Loucy (cell line): ENCODE measurements around the gene WASHC3.

Experiments used
- H2AFZ ChIP-seq: fragments of 200-600 bp; sonication (generic); 2 replicates; pipeline ENCODE4 v1.6.0; 2016; ENCODE audit warnings: antibody characterized with exemption, mild to moderate bottlenecking, low read length, moderate library complexity
- H3F3A ChIP-seq: fragments of 200-600 bp; 2 replicates; pipeline ENCODE4 v1.6.0; 2016; ENCODE audit warnings: antibody characterized with exemption, low read depth, mild to moderate bottlenecking
- H3K27me3 ChIP-seq: fragments of 200-600 bp; sonication (generic); 2 replicates; pipeline ENCODE4 v1.6.1; 2014; ENCODE audit warnings: low read length, mild to moderate bottlenecking; ENCODE audit not compliant: insufficient read depth, poor library complexity, severe bottlenecking
- H3K36me3 ChIP-seq: fragments of 200-600 bp; sonication (generic); 2 replicates; pipeline ENCODE4 v1.6.1; 2016; ENCODE audit warnings: low read length; ENCODE audit not compliant: insufficient read depth
- H3K4me1 ChIP-seq: fragments of 200-600 bp; sonication (generic); 2 replicates; pipeline ENCODE4 v1.5.1; 2014; ENCODE audit warnings: low read length, mild to moderate bottlenecking; ENCODE audit not compliant: insufficient read depth, poor library complexity, severe bottlenecking
- H3K4me2 ChIP-seq: fragments of 200-600 bp; sonication (generic); 2 replicates; pipeline ENCODE4 v1.6.0; 2014; ENCODE audit warnings: antibody characterized with exemption, low read length, low read depth, mild to moderate bottlenecking; ENCODE audit not compliant: poor library complexity, severe bottlenecking
- H3K4me3 ChIP-seq: fragments of 200-600 bp; sonication (generic); 2 replicates; pipeline ENCODE4 v1.5.1; 2014; ENCODE audit warnings: low read length, mild to moderate bottlenecking, mixed read lengths; ENCODE audit not compliant: poor library complexity, severe bottlenecking
- H3K79me2 ChIP-seq: fragments of 200-600 bp; sonication (generic); 2 replicates; pipeline ENCODE4 v1.6.1; 2014; ENCODE audit warnings: low read length; ENCODE audit not compliant: insufficient read depth
- H3K9ac ChIP-seq: fragments of 200-600 bp; sonication (generic); 2 replicates; pipeline ENCODE4 v1.6.0; 2014; ENCODE audit warnings: mild to moderate bottlenecking, low read depth, low read length, moderate library complexity; ENCODE audit not compliant: poor library complexity, severe bottlenecking
- H3K9me2 ChIP-seq: fragments of 200-600 bp; sonication (generic); replicated peaks from 2 replicates; pipeline ENCODE4 v1.6.1; 2016; ENCODE audit warnings: low read depth, low read length, mixed read lengths
- H3K9me3 ChIP-seq: fragments of 200-600 bp; sonication (generic); 2 replicates; pipeline ENCODE4 v1.6.1; 2014; ENCODE audit warnings: mild to moderate bottlenecking, antibody characterized with exemption, low read length, low read depth; ENCODE audit not compliant: insufficient read depth
- H4K20me1 ChIP-seq: fragments of 200-600 bp; sonication (generic); 2 replicates; pipeline ENCODE4 v1.6.0; 2014; ENCODE audit warnings: antibody characterized with exemption, low read length, mild to moderate bottlenecking; ENCODE audit not compliant: insufficient read depth, poor library complexity, severe bottlenecking
- CTCF ChIP-seq: fragments of 200-600 bp; sonication (generic); conservative IDR thresholded peaks from 2 replicates; pipeline ENCODE4 v1.5.1; 2014; ENCODE audit warnings: mild to moderate bottlenecking, antibody characterized with exemption, low read length
- EZH2phosphoT487 ChIP-seq: fragments of 200-600 bp; IDR thresholded peaks from 2 replicates; pipeline ENCODE4 v1.6.1; 2018; ENCODE audit warnings: antibody characterized with exemption, mild to moderate bottlenecking, moderate library complexity, borderline replicate concordance

The WASHC3 gene

GRCh38 chr12:102052192-102053061, 9.4 kb downstream of the WASHC3 start:
- no peak overlapping the region for H3K4me2 ChIP-seq
- H3K4me1 ChIP-seq: no peaks in the 10 kb centered on the region
- H3K36me3 ChIP-seq: no peaks in the 10 kb centered on the region
- TF ChIP-seq CTCF (no peak), EZH2phosphoT487 (no peak)
- H3K9ac ChIP-seq: no peak overlapping the region
- H3K9me3 ChIP-seq: no peaks in the 10 kb centered on the region
- H2AFZ ChIP-seq: no peak overlapping the region
- H3K4me3 ChIP-seq: no peak overlapping the region
- no peaks in the 10 kb centered on the region for H3K79me2 ChIP-seq
- H3F3A ChIP-seq: no peaks in the 10 kb centered on the region
- H3K9me2 ChIP-seq: no peaks in the 10 kb centered on the region
- H3K27me3 ChIP-seq: no peaks in the 10 kb centered on the region
- no peaks in the 10 kb centered on the region for H4K20me1 ChIP-seq

DNA sequence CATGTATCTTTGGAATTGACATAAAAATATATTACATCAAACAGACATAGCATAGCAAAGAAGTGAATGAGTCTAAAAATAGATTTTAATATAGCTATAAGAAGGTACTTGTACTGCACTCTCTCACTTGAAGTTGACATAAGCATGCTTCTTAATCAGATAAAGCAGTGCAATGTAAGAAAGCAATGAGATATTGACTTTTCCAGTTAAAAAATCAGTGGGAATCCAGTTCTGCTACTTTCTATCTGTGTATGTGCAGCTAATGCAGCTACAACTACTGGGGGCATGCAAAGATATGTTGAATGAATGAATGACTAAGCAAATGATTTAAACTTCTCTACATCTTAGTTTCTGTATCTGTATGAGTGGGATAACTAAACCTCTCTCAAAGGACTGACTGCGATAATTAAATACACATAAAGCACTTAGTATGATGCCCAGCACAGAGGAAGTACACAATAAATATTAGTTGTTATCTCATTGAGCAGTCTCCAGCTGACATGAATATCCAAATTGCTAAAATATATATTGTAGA, 10.3 kb downstream of the WASHC3 start:
- H3K36me3 ChIP-seq: no peaks in the 10 kb centered on the region
- TF ChIP-seq EZH2phosphoT487: no peak
- no peak for TF ChIP-seq CTCF
- H2AFZ ChIP-seq: no peak overlapping the region

DNA sequence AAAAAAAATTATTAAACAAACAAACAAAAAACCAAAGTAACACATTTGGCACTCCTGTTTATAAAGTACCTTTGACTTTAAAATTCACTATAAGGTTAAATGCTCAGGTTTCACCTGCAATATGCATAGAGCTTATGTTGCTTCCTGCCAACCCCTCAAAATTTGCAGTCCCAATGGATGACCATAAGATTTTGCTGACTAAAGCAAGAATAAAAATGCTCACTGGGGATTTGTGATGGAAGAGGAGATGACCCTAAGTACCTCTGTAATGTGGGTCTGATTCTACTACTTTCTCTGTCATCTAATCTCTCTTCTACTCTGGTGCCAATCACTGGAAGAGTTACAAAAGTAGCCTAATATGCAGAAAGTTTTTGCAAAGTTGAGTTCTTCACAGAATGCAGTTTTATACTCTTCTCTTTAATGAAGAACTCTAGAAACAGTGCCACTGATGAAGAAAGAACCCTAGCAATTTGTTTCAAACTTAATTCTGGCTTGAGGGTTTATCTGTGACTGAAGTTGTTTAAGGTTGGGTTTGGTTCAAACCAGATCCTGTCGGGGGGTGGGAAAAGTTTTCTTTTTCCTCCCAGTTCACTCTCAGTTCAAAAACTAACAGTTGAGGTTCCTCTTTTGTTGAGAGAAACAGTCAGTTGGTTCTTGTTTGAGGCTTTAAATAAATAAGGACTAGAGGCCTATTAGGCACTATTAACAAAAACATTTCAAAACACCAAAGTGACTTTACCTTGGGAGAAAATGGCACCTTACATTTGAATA, 10.9 kb downstream of the WASHC3 start:
- H3F3A ChIP-seq: no peaks in the 10 kb centered on the region
- H3K36me3 ChIP-seq: no peaks in the 10 kb centered on the region
- H3K9me2 ChIP-seq: no peaks in the 10 kb centered on the region
- H3K27me3 ChIP-seq: no peaks in the 10 kb centered on the region
- H2AFZ ChIP-seq: no peak overlapping the region
- H3K9ac ChIP-seq: no peak overlapping the region
- H3K9me3 ChIP-seq: no peaks in the 10 kb centered on the region
- no peak overlapping the region for H3K4me3 ChIP-seq
- no peak overlapping the region for H3K4me2 ChIP-seq
- no peaks in the 10 kb centered on the region for H4K20me1 ChIP-seq
- no peaks in the 10 kb centered on the region for H3K79me2 ChIP-seq
- no peaks in the 10 kb centered on the region for H3K4me1 ChIP-seq
- TF ChIP-seq EZH2phosphoT487 (no peak), CTCF (no peak)

More for the DNA sequence above, 10.3 kb downstream of the WASHC3 start:
- Histone ChIP-seq H3K79me2 (no peaks in the 10 kb centered on the region), H3K4me2 (no peak overlapping the region), H3K4me3 (no peak overlapping the region), H3K9me2 (no peaks in the 10 kb centered on the region), H3F3A (no peaks in the 10 kb centered on the region), H3K4me1 (no peaks in the 10 kb centered on the region), H4K20me1 (no peaks in the 10 kb centered on the region), H3K9me3 (no peaks in the 10 kb centered on the region), H3K27me3 (no peaks in the 10 kb centered on the region), H3K9ac (no peak overlapping the region)
